Measurements from ENCODE around the gene ST14.

ST14 gene

GRCh38 chr11:130198292-130198691, 38.7 kb downstream of the ST14 start:
- no peak for DNase-seq
- no peak overlapping the region for H3K27ac Mint-ChIP-seq
- peaks cover 2% of the 10 kb centered on the region for H3K4me1 Mint-ChIP-seq
- no peaks in the 10 kb centered on the region for H3K9me3 Mint-ChIP-seq
- no peak for ATAC-seq
- no peaks in the 10 kb centered on the region for H3K36me3 Mint-ChIP-seq (ENCODE audit: low read depth)
- no peak overlapping the region for H3K4me3 Mint-ChIP-seq
- H3K27me3 Mint-ChIP-seq, result no peaks in the 10 kb centered on the region

- no peak for DNase-seq
- peaks cover 3% of the 10 kb centered on the region for H3K4me1 Mint-ChIP-seq
- H3K9me3 Mint-ChIP-seq, result no peaks in the 10 kb centered on the region
- no peak overlapping the region for H3K27ac Mint-ChIP-seq
- H3K36me3 Mint-ChIP-seq (ENCODE audit: low read depth), result no peaks in the 10 kb centered on the region
- no peak for ATAC-seq
- no peaks in the 10 kb centered on the region for H3K27me3 Mint-ChIP-seq
- H3K4me3 Mint-ChIP-seq, result no peak overlapping the region
These were observed 39.4 kb downstream of the ST14 start for GRCh38 chr11:130198964-130199363.

- no peaks in the 10 kb centered on the region for H3K36me3 Mint-ChIP-seq (ENCODE audit: low read depth)
- no peak for ATAC-seq
- H3K4me1 Mint-ChIP-seq, result peaks cover 3% of the 10 kb centered on the region
- DNase-seq, result no peak
- H3K27me3 Mint-ChIP-seq, result no peaks in the 10 kb centered on the region
- H3K4me3 Mint-ChIP-seq, result no peak overlapping the region
- H3K27ac Mint-ChIP-seq, result no peak overlapping the region
- H3K9me3 Mint-ChIP-seq, result no peaks in the 10 kb centered on the region
These were observed 40.2 kb downstream of the ST14 start for GRCh38 chr11:130199792-130200191.

- H3K4me1 Mint-ChIP-seq, result peaks cover 3% of the 10 kb centered on the region
- no peaks in the 10 kb centered on the region for H3K36me3 Mint-ChIP-seq (ENCODE audit: low read depth)
- H3K4me3 Mint-ChIP-seq, result no peak overlapping the region
- H3K27ac Mint-ChIP-seq, result no peak overlapping the region
- no peak for ATAC-seq
- no peaks in the 10 kb centered on the region for H3K9me3 Mint-ChIP-seq
- H3K27me3 Mint-ChIP-seq, result no peaks in the 10 kb centered on the region
- DNase-seq, result no peak
These were observed 41.4 kb downstream of the ST14 start for GRCh38 chr11:130201026-130201425.

- no peak overlapping the region for H3K27ac Mint-ChIP-seq
- no peaks in the 10 kb centered on the region for H3K27me3 Mint-ChIP-seq
- ATAC-seq (no peak), DNase-seq (no peak)
- peaks cover 3% of the 10 kb centered on the region for H3K4me1 Mint-ChIP-seq
- no peak overlapping the region for H3K4me3 Mint-ChIP-seq
- no peaks in the 10 kb centered on the region for H3K36me3 Mint-ChIP-seq (ENCODE audit: low read depth)
- no peaks in the 10 kb centered on the region for H3K9me3 Mint-ChIP-seq
These were observed 42.6 kb downstream of the ST14 start for GRCh38 chr11:130202009-130202817.

GRCh38 chr11:130202818-130203689, 43.5 kb downstream of the ST14 start:
- peaks cover 3% of the 10 kb centered on the region for H3K4me1 Mint-ChIP-seq
- DNase-seq (no peak), ATAC-seq (no peak)
- no peaks in the 10 kb centered on the region for H3K27me3 Mint-ChIP-seq
- H3K9me3 Mint-ChIP-seq, result no peaks in the 10 kb centered on the region
- no peak overlapping the region for H3K27ac Mint-ChIP-seq
- H3K36me3 Mint-ChIP-seq (ENCODE audit: low read depth), result no peaks in the 10 kb centered on the region
- no peak overlapping the region for H3K4me3 Mint-ChIP-seq

- DNase-seq (no peak), ATAC-seq (no peak)
- Mint-ChIP-seq H3K4me1 (peaks cover 3% of the 10 kb centered on the region), H3K4me3 (no peak overlapping the region), H3K27me3 (no peaks in the 10 kb centered on the region), H3K9me3 (no peaks in the 10 kb centered on the region), H3K27ac (no peak overlapping the region), H3K36me3 (ENCODE audit: low read depth) (no peaks in the 10 kb centered on the region)
These were observed 44.5 kb downstream of the ST14 start for GRCh38 chr11:130203766-130204702.

GRCh38 chr11:130204703-130205095, 45.1 kb downstream of the ST14 start:
- ATAC-seq (no peak), DNase-seq (no peak)
- no peaks in the 10 kb centered on the region for H3K9me3 Mint-ChIP-seq
- no peaks in the 10 kb centered on the region for H3K27me3 Mint-ChIP-seq
- no peaks in the 10 kb centered on the region for H3K36me3 Mint-ChIP-seq (ENCODE audit: low read depth)
- peaks cover 3% of the 10 kb centered on the region for H3K4me1 Mint-ChIP-seq
- no peak overlapping the region for H3K4me3 Mint-ChIP-seq
- no peak overlapping the region for H3K27ac Mint-ChIP-seq

- no peaks in the 10 kb centered on the region for H3K27me3 Mint-ChIP-seq
- H3K27ac Mint-ChIP-seq, result no peak overlapping the region
- H3K4me1 Mint-ChIP-seq, result peaks cover 3% of the 10 kb centered on the region
- H3K4me3 Mint-ChIP-seq, result no peak overlapping the region
- H3K36me3 Mint-ChIP-seq (ENCODE audit: low read depth), result no peaks in the 10 kb centered on the region
- DNase-seq (no peak), ATAC-seq (no peak)
- no peaks in the 10 kb centered on the region for H3K9me3 Mint-ChIP-seq
These were observed 46.6 kb downstream of the ST14 start for GRCh38 chr11:130206141-130206540.

GRCh38 chr11:130208241-130209127, 48.9 kb downstream of the ST14 start:
- no peak for DNase-seq
- peaks cover 2% of the 10 kb centered on the region for H3K27me3 Mint-ChIP-seq
- H3K36me3 Mint-ChIP-seq (ENCODE audit: low read depth), result no peaks in the 10 kb centered on the region
- H3K4me1 Mint-ChIP-seq, result no peaks in the 10 kb centered on the region
- no peak overlapping the region for H3K4me3 Mint-ChIP-seq
- ATAC-seq, result no peak
- H3K27ac Mint-ChIP-seq, result no peak overlapping the region
- no peaks in the 10 kb centered on the region for H3K9me3 Mint-ChIP-seq

GRCh38 chr11:130209128-130209932, 49.7 kb downstream of the ST14 start:
- H3K9me3 Mint-ChIP-seq, result no peaks in the 10 kb centered on the region
- no peaks in the 10 kb centered on the region for H3K4me1 Mint-ChIP-seq
- H3K4me3 Mint-ChIP-seq, result no peak overlapping the region
- DNase-seq (no peak), ATAC-seq (no peak)
- no peaks in the 10 kb centered on the region for H3K36me3 Mint-ChIP-seq (ENCODE audit: low read depth)
- H3K27ac Mint-ChIP-seq, result no peak overlapping the region
- H3K27me3 Mint-ChIP-seq, result peaks cover 6% of the 10 kb centered on the region

GRCh38 chr11:130209954-130210854, 50.6 kb downstream of the ST14 start:
- peaks cover 6% of the 10 kb centered on the region for H3K27me3 Mint-ChIP-seq
- ATAC-seq, result no peak
- DNase-seq, result no peak
- no peak overlapping the region for H3K4me3 Mint-ChIP-seq
- H3K36me3 Mint-ChIP-seq (ENCODE audit: low read depth), result no peaks in the 10 kb centered on the region
- no peaks in the 10 kb centered on the region for H3K9me3 Mint-ChIP-seq
- no peaks in the 10 kb centered on the region for H3K4me1 Mint-ChIP-seq
- H3K27ac Mint-ChIP-seq, result no peak overlapping the region
